ENCODE results near the gene PSMB2. TPM values are rescaled to one million over a fixed set of nuclear protein-coding genes. Genes with fewer than 3 reads are reported as not detected.
"Not testable (repeated sequence)": the region's sequence is repeated elsewhere in the genome, so short reads cannot be mapped to it uniquely, and the experiment has no call there.

Gene PSMB2
- total and polyA plus RNA-seq, 5 donors: 32.0 to 37.3 (median 35.8) TPM

DNA sequence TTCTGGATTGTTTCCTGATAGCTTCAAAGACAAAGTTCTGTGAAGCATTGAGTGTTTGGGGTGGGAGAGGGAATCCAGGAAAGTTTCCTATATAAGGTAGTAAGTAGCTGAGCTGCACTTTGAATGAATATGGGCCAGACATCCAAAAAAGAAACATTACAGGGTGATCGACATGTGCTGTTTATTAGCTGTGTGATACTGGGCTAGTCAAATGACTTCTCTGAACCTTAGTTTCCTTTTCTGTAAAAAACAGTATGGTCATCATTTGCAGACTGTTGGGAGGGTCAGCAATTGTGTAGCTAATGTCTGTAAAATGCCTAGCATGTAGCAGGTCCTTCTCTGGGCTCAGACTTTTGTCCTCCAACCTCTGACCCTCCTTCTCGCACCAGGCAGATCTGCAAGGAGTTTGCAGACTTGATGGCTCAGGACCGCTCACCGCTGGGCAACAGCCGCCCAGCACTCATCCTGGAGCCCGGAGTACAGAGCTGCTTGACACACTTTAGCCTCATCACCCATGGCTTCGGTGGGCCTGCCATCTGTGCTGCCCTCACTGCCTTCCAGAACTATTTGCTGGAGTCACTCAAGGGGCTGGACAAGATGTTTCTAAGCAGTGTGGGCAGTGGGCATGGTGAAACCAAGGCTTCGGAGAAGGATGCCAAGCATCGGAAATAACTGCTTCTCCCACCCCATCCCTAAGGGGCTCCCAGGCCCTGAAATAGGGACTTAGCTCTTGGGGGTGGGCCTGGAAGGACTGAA, 47.1 kb downstream of the PSMB2 start:
- Histone ChIP-seq H3K27ac (ENCODE audit: low read length) (no peak overlapping the region), H3K9me3 (ENCODE audit: control insufficient read depth, low read length) (no peaks in the 10 kb centered on the region), H3K27me3 (ENCODE audit: control insufficient read depth, insufficient read depth) (no peaks in the 10 kb centered on the region), H3K4me3 (ENCODE audit: low read length) (no peak overlapping the region), H3K4me1 (ENCODE audit: control insufficient read depth, insufficient read depth, low read length) (no peaks in the 10 kb centered on the region)
- DNase-seq: no peak
- no peak for ATAC-seq
- WGBS: 94% methylated on average over 9 of the region's 9 CpGs
- intact Hi-C loops (cut with DNase I): no loop called here

- 68% methylated on average over 8 of the region's 8 CpGs for WGBS
- no peaks in the 10 kb centered on the region for H3K4me1 ChIP-seq (ENCODE audit: control insufficient read depth, insufficient read depth, low read length)
- H3K27me3 ChIP-seq (ENCODE audit: control insufficient read depth, insufficient read depth): no peaks in the 10 kb centered on the region
- H3K9me3 ChIP-seq (ENCODE audit: control insufficient read depth, low read length): no peaks in the 10 kb centered on the region
- H3K4me3 ChIP-seq (ENCODE audit: low read length): no peak overlapping the region
- intact Hi-C loops (cut with DNase I): no loop called here
- DNase-seq (no peak), ATAC-seq (no peak)
- H3K27ac ChIP-seq (ENCODE audit: low read length): no peak overlapping the region
Observed at GRCh38 chr1:35592991-35593769, 48.1 kb downstream of the PSMB2 start.

- Histone ChIP-seq H3K27ac (ENCODE audit: low read length) (no peak overlapping the region), H3K4me1 (ENCODE audit: control insufficient read depth, insufficient read depth, low read length) (no peaks in the 10 kb centered on the region), H3K27me3 (ENCODE audit: control insufficient read depth, insufficient read depth) (no peaks in the 10 kb centered on the region), H3K4me3 (ENCODE audit: low read length) (no peak overlapping the region), H3K9me3 (ENCODE audit: control insufficient read depth, low read length) (no peaks in the 10 kb centered on the region)
- DNase-seq (no peak), ATAC-seq (no peak)
- 92% methylated on average over 8 of the region's 8 CpGs for WGBS
- intact Hi-C loops (cut with DNase I): no loop called here
Observed at GRCh38 chr1:35591211-35591610, 50.1 kb downstream of the PSMB2 start.

DNA sequence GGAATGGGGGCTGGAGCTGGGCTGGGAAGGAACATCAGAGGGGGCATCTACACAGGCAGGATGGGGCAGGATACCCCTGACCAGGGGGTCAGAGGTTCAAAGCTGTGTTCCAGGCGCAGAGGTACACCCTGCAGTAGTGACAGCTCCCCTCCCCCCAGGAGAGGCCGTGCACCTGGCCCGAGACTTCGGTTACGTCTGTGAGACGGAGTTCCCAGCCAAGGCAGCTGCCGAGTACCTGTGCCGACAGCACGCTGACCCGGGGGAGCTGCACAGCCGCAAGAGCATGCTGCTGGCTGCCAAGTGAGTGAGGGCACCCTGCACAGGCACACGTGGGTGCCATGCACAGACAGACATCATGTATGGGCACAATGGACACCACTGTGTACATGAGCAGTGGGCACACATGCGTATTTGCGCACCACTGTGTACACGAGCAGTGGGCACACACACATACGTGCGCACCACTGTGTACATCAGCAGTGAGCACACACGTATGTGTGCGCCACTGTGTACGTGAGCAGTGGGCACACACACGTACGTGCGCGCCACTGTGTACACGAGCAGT, 50.8 kb downstream of the PSMB2 start:
- no peak for DNase-seq
- 92% methylated on average over 25 of the region's 25 CpGs for WGBS

DNA sequence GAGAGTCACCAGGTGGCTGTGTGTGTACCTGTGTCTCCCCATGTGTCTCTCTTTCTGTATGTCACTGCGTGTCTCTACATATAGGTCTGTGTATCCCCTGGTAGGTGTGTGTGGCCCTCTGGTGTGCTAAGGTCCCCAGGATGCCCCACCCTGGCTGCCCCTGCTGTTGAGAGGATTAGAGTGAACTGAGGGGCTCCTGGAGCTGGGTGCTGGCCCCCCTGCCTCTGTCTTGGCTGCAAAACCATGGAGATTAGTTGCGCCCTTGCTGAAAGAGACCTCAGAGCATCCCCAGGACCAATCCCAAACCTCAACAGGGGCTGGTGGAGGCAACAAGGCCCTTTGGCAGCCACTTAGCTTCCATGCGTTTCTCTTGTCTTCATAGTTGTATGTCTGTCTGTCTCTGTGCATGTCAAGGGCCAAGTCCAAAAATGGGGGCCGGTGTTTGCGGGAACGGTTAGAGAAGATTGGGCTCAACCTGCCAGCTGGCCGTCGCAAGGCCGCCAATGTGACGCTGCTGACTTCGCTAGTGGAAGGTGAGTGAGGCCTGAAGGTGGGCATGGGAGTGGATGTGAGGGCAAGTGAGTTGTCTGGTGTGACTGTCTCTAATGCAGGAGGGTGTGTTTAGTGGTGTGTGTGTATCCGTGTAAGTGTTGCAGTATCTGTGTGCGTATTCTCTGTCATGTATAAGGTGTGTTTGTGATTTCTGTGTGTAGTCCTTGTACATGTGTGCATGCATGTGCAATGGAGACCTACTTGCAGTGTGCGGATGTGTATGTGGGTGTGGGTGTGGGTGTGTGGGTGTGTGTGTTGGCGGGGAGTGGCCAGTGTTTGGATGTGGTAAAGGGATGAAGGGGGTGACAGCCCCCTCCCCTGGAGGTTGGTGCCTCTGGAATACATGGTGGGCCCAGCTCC, 51.6 kb downstream of the PSMB2 start:
- DNase-seq (no peak), ATAC-seq (no peak)
- Histone ChIP-seq H3K9me3 (ENCODE audit: control insufficient read depth, low read length) (no peaks in the 10 kb centered on the region), H3K4me1 (ENCODE audit: control insufficient read depth, insufficient read depth, low read length) (no peaks in the 10 kb centered on the region), H3K27ac (ENCODE audit: low read length) (no peak overlapping the region), H3K27me3 (ENCODE audit: control insufficient read depth, insufficient read depth) (no peaks in the 10 kb centered on the region), H3K4me3 (ENCODE audit: low read length) (no peak overlapping the region)
- intact Hi-C loops (cut with DNase I): no loop called here
- 96% methylated on average over 15 of the region's 15 CpGs for WGBS

More for the DNA sequence above, 50.8 kb downstream of the PSMB2 start:
- Histone ChIP-seq H3K4me1 (ENCODE audit: control insufficient read depth, insufficient read depth, low read length) (no peaks in the 10 kb centered on the region), H3K27ac (ENCODE audit: low read length) (no peak overlapping the region), H3K4me3 (ENCODE audit: low read length) (no peak overlapping the region), H3K27me3 (ENCODE audit: control insufficient read depth, insufficient read depth) (no peaks in the 10 kb centered on the region), H3K9me3 (ENCODE audit: control insufficient read depth, low read length) (no peaks in the 10 kb centered on the region)
- intact Hi-C loops (cut with DNase I): no loop called here
- ATAC-seq: no peak

- WGBS: 71% methylated on average over 21 of the region's 21 CpGs
- no peak overlapping the region for H3K4me3 ChIP-seq (ENCODE audit: low read length)
- no peaks in the 10 kb centered on the region for H3K9me3 ChIP-seq (ENCODE audit: control insufficient read depth, low read length)
- no peaks in the 10 kb centered on the region for H3K4me1 ChIP-seq (ENCODE audit: control insufficient read depth, insufficient read depth, low read length)
- no peak overlapping the region for H3K27ac ChIP-seq (ENCODE audit: low read length)
- DNase-seq (no peak), ATAC-seq (no peak)
- intact Hi-C loops (cut with DNase I): no loop called here
- H3K27me3 ChIP-seq (ENCODE audit: control insufficient read depth, insufficient read depth): no peaks in the 10 kb centered on the region
Observed at GRCh38 chr1:35588197-35588910, 53.0 kb downstream of the PSMB2 start.

DNA sequence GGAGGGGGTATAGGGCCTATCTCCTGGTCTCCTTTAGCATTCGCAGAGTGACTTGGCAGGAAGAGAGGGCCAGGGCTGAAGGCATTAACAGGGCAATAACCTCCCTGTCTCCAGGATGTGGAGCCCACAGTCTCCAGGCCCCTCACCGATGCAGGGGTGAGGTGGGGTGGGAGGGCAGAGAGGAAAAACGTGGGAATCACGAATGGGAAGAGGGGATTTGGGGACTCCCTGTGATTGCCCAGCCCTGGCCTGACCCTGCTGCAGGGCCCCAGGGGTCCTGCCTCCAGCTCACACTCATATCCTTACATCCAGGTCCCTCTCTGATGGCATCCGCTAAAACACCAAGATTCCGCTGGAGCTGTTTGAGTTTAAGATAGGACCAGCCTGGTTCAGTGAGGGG, 53.6 kb downstream of the PSMB2 start:
- intact Hi-C loops (cut with DNase I): no loop called here
- 75% methylated on average over 6 of the region's 6 CpGs for WGBS

GRCh38 chr1:35586808-35587207, 54.5 kb downstream of the PSMB2 start:
- 89% methylated on average over 7 of the region's 7 CpGs for WGBS
- H3K9me3 ChIP-seq (ENCODE audit: control insufficient read depth, low read length): no peaks in the 10 kb centered on the region
- ATAC-seq (no peak), DNase-seq (no peak)
- intact Hi-C loops (cut with DNase I): no loop called here
- H3K27me3 ChIP-seq (ENCODE audit: control insufficient read depth, insufficient read depth): no peaks in the 10 kb centered on the region
- H3K27ac ChIP-seq (ENCODE audit: low read length): no peak overlapping the region
- H3K4me3 ChIP-seq (ENCODE audit: low read length): no peak overlapping the region
- no peaks in the 10 kb centered on the region for H3K4me1 ChIP-seq (ENCODE audit: control insufficient read depth, insufficient read depth, low read length)

More for the DNA sequence above, 53.6 kb downstream of the PSMB2 start:
- Histone ChIP-seq H3K4me3 (ENCODE audit: low read length) (no peak overlapping the region), H3K27me3 (ENCODE audit: control insufficient read depth, insufficient read depth) (no peaks in the 10 kb centered on the region), H3K4me1 (ENCODE audit: control insufficient read depth, insufficient read depth, low read length) (no peaks in the 10 kb centered on the region), H3K9me3 (ENCODE audit: control insufficient read depth, low read length) (no peaks in the 10 kb centered on the region), H3K27ac (ENCODE audit: low read length) (no peak overlapping the region)
- DNase-seq: no peak
- no peak for ATAC-seq

DNA sequence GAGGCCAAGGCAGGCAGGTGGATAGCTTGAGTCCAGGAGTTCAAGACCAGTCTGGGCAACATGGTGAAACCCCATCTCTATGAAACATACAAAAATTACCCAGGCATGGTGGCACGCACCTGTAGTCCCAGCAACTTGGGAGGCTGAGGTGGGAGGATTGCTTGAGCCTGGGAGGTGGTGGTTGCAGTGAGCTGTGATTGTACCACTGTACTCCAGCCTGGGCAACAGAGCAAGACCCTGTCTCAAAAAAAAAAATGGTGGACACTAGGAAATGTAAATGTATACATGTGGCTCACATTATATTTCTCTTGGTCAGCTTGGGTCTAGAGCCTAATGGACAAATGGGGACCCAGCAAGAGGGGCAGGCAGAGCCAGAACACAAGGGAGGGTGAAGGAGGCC, 55.5 kb downstream of the PSMB2 start:
- intact Hi-C loops (cut with DNase I); H3K9me3 ChIP-seq (ENCODE audit: control insufficient read depth, low read length); H3K4me3 ChIP-seq (ENCODE audit: low read length); H3K27me3 ChIP-seq (ENCODE audit: control insufficient read depth, insufficient read depth); H3K4me1 ChIP-seq (ENCODE audit: control insufficient read depth, insufficient read depth, low read length); H3K27ac ChIP-seq (ENCODE audit: low read length); ATAC-seq; DNase-seq: not testable (repeated sequence)
- WGBS: 96% methylated on average over 1 of the region's 1 CpG

DNA sequence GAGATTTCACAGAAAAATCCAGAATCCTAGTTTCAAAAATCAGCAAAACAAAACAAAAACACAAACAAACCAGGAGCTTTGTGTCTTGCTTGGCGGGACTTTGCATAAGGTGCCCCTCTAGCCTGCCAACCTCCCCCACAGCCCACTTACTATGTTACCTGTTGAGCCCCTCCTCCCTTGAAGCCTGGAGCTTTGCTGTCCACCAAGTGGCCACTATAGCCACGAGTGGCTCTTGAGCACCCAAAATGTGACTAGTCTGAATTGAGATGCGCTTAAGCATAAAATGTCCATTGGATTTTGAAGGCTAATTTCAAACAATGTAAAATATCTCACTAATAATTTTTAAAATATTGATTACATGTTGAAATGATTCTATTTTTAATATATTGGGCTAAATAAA, 56.0 kb downstream of the PSMB2 start:
- intact Hi-C loops (cut with DNase I): no loop called here
- no peak overlapping the region for H3K4me3 ChIP-seq (ENCODE audit: low read length)
- ATAC-seq: no peak
- no peaks in the 10 kb centered on the region for H3K9me3 ChIP-seq (ENCODE audit: control insufficient read depth, low read length)
- H3K4me1 ChIP-seq (ENCODE audit: control insufficient read depth, insufficient read depth, low read length): no peaks in the 10 kb centered on the region
- no peak for DNase-seq
- no peak overlapping the region for H3K27ac ChIP-seq (ENCODE audit: low read length)
- WGBS: 89% methylated on average over 3 of the region's 3 CpGs
- no peaks in the 10 kb centered on the region for H3K27me3 ChIP-seq (ENCODE audit: control insufficient read depth, insufficient read depth)
